H1 (cell line): ENCODE measurements around the gene GALNT18.

Source experiments
- ATF3 ChIP-seq: IDR thresholded peaks from 2 replicates; pipeline ENCODE4 v1.6.1; 2011; ENCODE audit warnings: low read depth, mild to moderate bottlenecking, low read length; ENCODE audit not compliant: insufficient read depth
- BACH1 ChIP-seq: IDR thresholded peaks from 2 replicates; pipeline ENCODE4 v1.6.1; 2012; ENCODE audit warnings: low read length, improper control_type of control experiment
- EP300 ChIP-seq, 2 experiments: IDR thresholded peaks; 1 replicate in 1 of 2; 2 replicates in 1 of 2; pipeline ENCODE4 v1.6.1; 2011 to 2012; ENCODE audit warnings: low read depth in 2 of 2, low read length in 2 of 2, mild to moderate bottlenecking in 2 of 2, borderline replicate concordance in 1 of 2, inconsistent platforms in 1 of 2, moderate library complexity in 1 of 2
- EZH2 ChIP-seq: fragments of 200-600 bp; sonication (generic); IDR thresholded peaks from 2 replicates; pipeline ENCODE4 v1.7.1; 2012; ENCODE audit warnings: low read depth, mild to moderate bottlenecking, moderate library complexity, low read length, inconsistent platforms; ENCODE audit not compliant: severe bottlenecking
- GABPA ChIP-seq: IDR thresholded peaks from 2 replicates; pipeline ENCODE4 v1.6.1; 2011; ENCODE audit warnings: mild to moderate bottlenecking, low read length, moderate library complexity, borderline replicate concordance; ENCODE audit not compliant: insufficient read depth
- JUND ChIP-seq: IDR thresholded peaks from 2 replicates; pipeline ENCODE4 v1.6.1; 2011; ENCODE audit warnings: mild to moderate bottlenecking, improper control_type of control experiment, low read length
- NRF1 ChIP-seq: IDR thresholded peaks from 2 replicates; pipeline ENCODE4 v1.6.1; 2011; ENCODE audit warnings: mild to moderate bottlenecking, low read depth, low read length, improper control_type of control experiment
- POLR2A ChIP-seq, 2 experiments: IDR thresholded peaks; 1 replicate in 1 of 2; 2 replicates in 1 of 2; pipeline ENCODE4 v1.6.1; 2011; ENCODE audit warnings: low read depth in 2 of 2, low read length in 2 of 2, mild to moderate bottlenecking in 2 of 2; ENCODE audit errors: control extremely low read depth in 1 of 2
- YY1 ChIP-seq: IDR thresholded peaks from 2 replicates; pipeline ENCODE4 v1.6.1; 2011; ENCODE audit warnings: low read depth, mild to moderate bottlenecking, low read length
- ZNF274 ChIP-seq: IDR thresholded peaks from 2 replicates; pipeline ENCODE4 v1.7.0; 2012; ENCODE audit warnings: low read length, borderline replicate concordance; ENCODE audit errors: extremely low read depth
- TF ChIP-seq, protein P1 (sequence below), 3 experiments: IDR thresholded peaks; 1 replicate in 2 of 3; 2 replicates in 1 of 3; pipeline versions ENCODE4 v1.5.1 to v1.6.1; 2011; ENCODE audit warnings: low read length in 3 of 3, mild to moderate bottlenecking in 3 of 3, inconsistent platforms in 2 of 3, low read depth in 1 of 3, moderate library complexity in 1 of 3; ENCODE audit not compliant: insufficient read depth in 1 of 3; ENCODE audit errors: control extremely low read depth in 1 of 3

- TF ChIP-seq GABPA (no peak), POLR2A (IDR thresholded peaks at IDR 0.05; ENCODE audit: control extremely low read depth in 1 of 2, low read depth in 2 of 2, low read length in 2 of 2) (no peak), JUND (no peak), YY1 (no peak), NRF1 (no peak), EZH2 (no peak), EP300 (IDR thresholded peaks at IDR 0.05; ENCODE audit: borderline replicate concordance in 1 of 2, low read depth in 2 of 2, low read length in 2 of 2) (no peak), ZNF274 (no peak), BACH1 (no peak), ATF3 (no peak)
- TF ChIP-seq, protein P1, sequence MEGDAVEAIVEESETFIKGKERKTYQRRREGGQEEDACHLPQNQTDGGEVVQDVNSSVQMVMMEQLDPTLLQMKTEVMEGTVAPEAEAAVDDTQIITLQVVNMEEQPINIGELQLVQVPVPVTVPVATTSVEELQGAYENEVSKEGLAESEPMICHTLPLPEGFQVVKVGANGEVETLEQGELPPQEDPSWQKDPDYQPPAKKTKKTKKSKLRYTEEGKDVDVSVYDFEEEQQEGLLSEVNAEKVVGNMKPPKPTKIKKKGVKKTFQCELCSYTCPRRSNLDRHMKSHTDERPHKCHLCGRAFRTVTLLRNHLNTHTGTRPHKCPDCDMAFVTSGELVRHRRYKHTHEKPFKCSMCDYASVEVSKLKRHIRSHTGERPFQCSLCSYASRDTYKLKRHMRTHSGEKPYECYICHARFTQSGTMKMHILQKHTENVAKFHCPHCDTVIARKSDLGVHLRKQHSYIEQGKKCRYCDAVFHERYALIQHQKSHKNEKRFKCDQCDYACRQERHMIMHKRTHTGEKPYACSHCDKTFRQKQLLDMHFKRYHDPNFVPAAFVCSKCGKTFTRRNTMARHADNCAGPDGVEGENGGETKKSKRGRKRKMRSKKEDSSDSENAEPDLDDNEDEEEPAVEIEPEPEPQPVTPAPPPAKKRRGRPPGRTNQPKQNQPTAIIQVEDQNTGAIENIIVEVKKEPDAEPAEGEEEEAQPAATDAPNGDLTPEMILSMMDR (IDR thresholded peaks at IDR 0.05; ENCODE audit: control extremely low read depth in 1 of 3, insufficient read depth in 1 of 3, low read depth in 1 of 3, low read length in 3 of 3) = no peak
These were observed 109.7 kb downstream of the GALNT18 start for GRCh38 chr11:11512090-11512489.
